Gastroesophageal sphincter (tissue), 3 donors: ENCODE measurements around the gene SPATA31E1.

Source experiments
- EP300 ChIP-seq: sonication (generic); formaldehyde crosslinking; IDR thresholded peaks from one replicate; pipeline ENCODE4 v1.6.1; 2017; ENCODE audit warnings: antibody characterized with exemption, mild to moderate bottlenecking
- POLR2A ChIP-seq, 2 donors: fragments of 450-650 bp; IDR thresholded peaks; one replicate each; pipeline ENCODE4 v1.6.1; 2017; ENCODE audit warnings: antibody characterized with exemption in 2 of 2, mild to moderate bottlenecking in 2 of 2, moderate library complexity in 1 of 2
- POLR2AphosphoS5 ChIP-seq: sonication (generic); formaldehyde crosslinking; IDR thresholded peaks from one replicate; pipeline ENCODE4 v1.6.1; 2017; ENCODE audit warnings: antibody characterized with exemption
- TF ChIP-seq, protein P1 (sequence below), 4 experiments: fragments of 200-600 bp in 2 of 4; fragments of 450-650 bp in 2 of 4; sonication (generic) in 1 of 4; IDR thresholded peaks; one replicate each; pipeline ENCODE4 v1.5.1; 2017 to 2019; ENCODE audit warnings: antibody characterized with exemption in 4 of 4, mild to moderate bottlenecking in 2 of 4, moderate library complexity in 2 of 4

DNA sequence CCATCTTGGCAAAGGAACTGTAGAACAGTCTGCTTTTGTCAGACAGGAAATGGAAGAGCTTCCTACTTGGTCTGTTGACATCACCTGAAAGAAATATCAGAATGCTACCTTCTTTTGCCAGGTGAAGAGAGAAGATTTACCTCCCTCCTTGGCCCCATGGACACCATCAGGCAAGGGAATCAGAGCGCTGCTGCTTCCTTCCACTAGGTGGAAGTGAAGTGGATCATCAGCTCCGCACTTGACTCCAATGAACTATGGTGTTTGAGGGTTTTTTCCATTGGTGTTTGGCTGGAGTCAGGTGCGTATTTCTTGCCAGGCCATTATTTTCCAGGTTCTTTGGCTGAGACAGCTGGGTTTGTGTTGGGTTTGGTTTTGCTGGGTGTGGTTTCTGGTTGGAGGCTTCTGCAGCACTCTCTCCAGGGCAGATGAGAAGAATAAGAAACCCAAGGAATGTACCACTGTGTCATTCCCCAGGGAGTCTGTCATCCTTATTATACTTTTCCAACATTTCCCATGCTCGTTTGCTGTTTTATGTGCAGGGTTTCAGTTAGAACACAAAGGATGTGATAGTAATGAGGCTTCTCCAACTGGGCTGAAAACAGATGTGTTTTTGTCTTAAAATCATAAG lies 12.4 kb downstream of the SPATA31E1 start:
- TF ChIP-seq, protein P1, sequence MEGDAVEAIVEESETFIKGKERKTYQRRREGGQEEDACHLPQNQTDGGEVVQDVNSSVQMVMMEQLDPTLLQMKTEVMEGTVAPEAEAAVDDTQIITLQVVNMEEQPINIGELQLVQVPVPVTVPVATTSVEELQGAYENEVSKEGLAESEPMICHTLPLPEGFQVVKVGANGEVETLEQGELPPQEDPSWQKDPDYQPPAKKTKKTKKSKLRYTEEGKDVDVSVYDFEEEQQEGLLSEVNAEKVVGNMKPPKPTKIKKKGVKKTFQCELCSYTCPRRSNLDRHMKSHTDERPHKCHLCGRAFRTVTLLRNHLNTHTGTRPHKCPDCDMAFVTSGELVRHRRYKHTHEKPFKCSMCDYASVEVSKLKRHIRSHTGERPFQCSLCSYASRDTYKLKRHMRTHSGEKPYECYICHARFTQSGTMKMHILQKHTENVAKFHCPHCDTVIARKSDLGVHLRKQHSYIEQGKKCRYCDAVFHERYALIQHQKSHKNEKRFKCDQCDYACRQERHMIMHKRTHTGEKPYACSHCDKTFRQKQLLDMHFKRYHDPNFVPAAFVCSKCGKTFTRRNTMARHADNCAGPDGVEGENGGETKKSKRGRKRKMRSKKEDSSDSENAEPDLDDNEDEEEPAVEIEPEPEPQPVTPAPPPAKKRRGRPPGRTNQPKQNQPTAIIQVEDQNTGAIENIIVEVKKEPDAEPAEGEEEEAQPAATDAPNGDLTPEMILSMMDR (IDR thresholded peaks at IDR 0.05): no peak
- TF ChIP-seq POLR2A (IDR thresholded peaks at IDR 0.05): no peak
- TF ChIP-seq EP300: no peak
- TF ChIP-seq POLR2AphosphoS5: no peak
